Thymus (tissue), 11 donors: ENCODE data around the gene CDKL4. TPM values are rescaled to one million over a fixed set of nuclear protein-coding genes. Genes with fewer than 3 reads are reported as not detected.

ENCODE experiments used
- DNase-seq, 9 donors: peaks; one replicate each; pipeline ENCODE4 v3.0.0-alpha.2; 2013; ENCODE audit warnings: low spot score in 9 of 9, low read depth in 6 of 9, missing footprints in 1 of 9
- H3K27ac ChIP-seq, 2 donors: one replicate each; pipeline ENCODE4 v1.5.1; 2013; ENCODE audit warnings: control low read depth in 1 of 2, low read depth in 1 of 2, low read length in 1 of 2, mild to moderate bottlenecking in 1 of 2, moderate library complexity in 1 of 2
- H3K27me3 ChIP-seq, 2 donors: one replicate each; pipeline ENCODE4 v1.5.1; 2013; ENCODE audit warnings: low read length in 1 of 2; ENCODE audit not compliant: control insufficient read depth in 2 of 2, insufficient read depth in 1 of 2
- H3K36me3 ChIP-seq, 2 donors: one replicate each; pipeline ENCODE4 v1.5.1; 2013; ENCODE audit warnings: low read length in 1 of 2, mild to moderate bottlenecking in 1 of 2, moderate library complexity in 1 of 2; ENCODE audit not compliant: control insufficient read depth in 2 of 2, insufficient read depth in 2 of 2
- H3K4me1 ChIP-seq, 2 donors: one replicate each; pipeline ENCODE4 v1.5.1; 2013; ENCODE audit warnings: low read length in 2 of 2; ENCODE audit not compliant: control insufficient read depth in 2 of 2, insufficient read depth in 2 of 2
- H3K4me3 ChIP-seq, 2 donors: one replicate each; pipeline ENCODE4 v1.5.1; 2013; ENCODE audit warnings: low read length in 2 of 2, control low read depth in 1 of 2, mild to moderate bottlenecking in 1 of 2
- H3K9me3 ChIP-seq, 2 donors: one replicate each; pipeline ENCODE4 v1.5.1; 2013; ENCODE audit warnings: low read length in 1 of 2, mild to moderate bottlenecking in 1 of 2; ENCODE audit not compliant: control insufficient read depth in 2 of 2, insufficient read depth in 1 of 2
- WGBS: extraction: QIAGEN DNeasy Blood & Tissue Kit; methylation state at CpG from one replicate; pipeline ENCODE4 v1.1.7; 2013; 5-methylcytosine and 5-hydroxymethylcytosine counted together
- polyA plus RNA-seq: library from polyadenylated mRNA; stranded (reverse); fragments of 200-250 nt; gene quantifications from one replicate; pipeline ENCODE4 v1.2.3, GENCODE V29; 2013
- total RNA-seq: library from RNA; stranded (reverse); fragments of 120-200 nt; gene quantifications from one replicate; pipeline ENCODE4 v1.2.4, GENCODE V29; 2013
- donor health status: healthy.

Gene CDKL4
- total and polyA plus RNA-seq, 2 donors: 0.43 to 0.99 TPM

DNA sequence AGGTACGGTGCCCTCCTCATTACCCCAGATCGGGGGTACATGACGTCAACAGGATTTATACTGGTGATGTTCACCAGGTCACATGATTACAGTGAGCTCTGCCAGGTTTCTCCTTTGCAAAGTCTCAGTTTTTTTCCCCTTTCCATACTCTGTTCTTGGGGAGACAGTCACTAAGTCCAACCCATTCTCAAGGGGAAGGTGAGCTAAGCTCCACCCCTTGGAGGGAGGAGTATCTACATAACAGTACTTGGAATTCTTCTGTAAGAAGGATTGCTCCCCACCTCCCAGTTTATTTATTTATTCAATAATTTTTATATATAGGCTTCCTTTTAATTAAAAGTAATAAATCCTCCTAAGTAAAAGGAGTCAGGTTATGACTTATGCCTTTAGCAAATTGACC lies 88.8 kb downstream of the CDKL4 start:
- no peaks in the 10 kb centered on the region for H3K27me3 ChIP-seq
- H3K4me1 ChIP-seq: no peaks in the 10 kb centered on the region
- H3K36me3 ChIP-seq: no peaks in the 10 kb centered on the region
- peaks cover 0 to 3% of the 10 kb centered on the region in 2 donors for H3K9me3 ChIP-seq
- 97% methylated on average over 3 of the region's 3 CpGs for WGBS
- H3K4me3 ChIP-seq: no peak overlapping the region
- DNase-seq: no peak
- H3K27ac ChIP-seq: no peak overlapping the region

DNA sequence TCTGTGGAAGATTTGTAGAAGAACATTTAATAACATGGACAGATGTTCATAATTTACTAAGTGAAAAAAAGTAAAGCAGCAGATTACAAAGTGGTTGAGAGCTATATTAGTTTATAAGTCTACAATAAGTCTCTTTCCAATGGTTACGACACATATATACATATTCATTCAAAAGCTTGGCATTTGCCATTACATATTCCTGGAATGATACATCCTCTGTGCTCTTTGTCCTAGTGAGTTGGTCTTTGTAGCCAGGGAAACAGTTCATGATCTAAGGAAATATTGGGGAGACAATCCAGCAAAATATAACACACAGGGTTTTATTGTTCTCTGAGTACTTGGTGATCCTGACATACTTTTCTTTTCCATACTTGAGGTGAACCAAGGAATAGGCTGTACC lies 90.5 kb downstream of the CDKL4 start:
- Histone ChIP-seq H3K27me3 (no peaks in the 10 kb centered on the region), H3K36me3 (no peaks in the 10 kb centered on the region), H3K27ac (no peak overlapping the region), H3K4me3 (no peak overlapping the region), H3K4me1 (no peaks in the 10 kb centered on the region), H3K9me3 (peaks cover 0 to 3% of the 10 kb centered on the region in 2 donors)
- WGBS: 100% methylated on average over 1 of the region's 1 CpG
- no peak for DNase-seq

DNA sequence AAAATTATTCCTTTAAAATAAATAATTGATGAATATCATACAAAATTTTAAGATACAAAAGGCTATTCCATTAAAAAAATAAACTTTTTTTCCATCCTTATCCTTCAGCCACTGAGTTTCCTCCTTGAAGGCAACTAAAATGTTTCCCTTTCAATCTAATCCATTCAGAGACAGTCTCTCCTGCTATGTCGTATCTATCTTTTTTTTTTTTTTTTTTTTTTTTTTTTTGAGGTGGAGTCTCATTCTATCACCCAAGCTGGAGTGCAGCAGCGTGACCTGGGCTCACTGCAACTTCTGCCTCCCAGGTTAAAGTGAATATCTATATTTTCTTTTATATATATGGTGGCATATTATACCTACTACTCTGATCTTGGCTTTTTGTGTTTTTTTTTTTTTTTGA lies 91.3 kb downstream of the CDKL4 start:
- H3K27ac ChIP-seq: no peak overlapping the region
- DNase-seq: no peak
- no peaks in the 10 kb centered on the region for H3K36me3 ChIP-seq
- no peaks in the 10 kb centered on the region for H3K4me1 ChIP-seq
- H3K9me3 ChIP-seq: peaks cover 0 to 3% of the 10 kb centered on the region in 2 donors
- H3K27me3 ChIP-seq: no peaks in the 10 kb centered on the region
- no peak overlapping the region for H3K4me3 ChIP-seq
- 97% methylated on average over 2 of the region's 2 CpGs for WGBS

DNA sequence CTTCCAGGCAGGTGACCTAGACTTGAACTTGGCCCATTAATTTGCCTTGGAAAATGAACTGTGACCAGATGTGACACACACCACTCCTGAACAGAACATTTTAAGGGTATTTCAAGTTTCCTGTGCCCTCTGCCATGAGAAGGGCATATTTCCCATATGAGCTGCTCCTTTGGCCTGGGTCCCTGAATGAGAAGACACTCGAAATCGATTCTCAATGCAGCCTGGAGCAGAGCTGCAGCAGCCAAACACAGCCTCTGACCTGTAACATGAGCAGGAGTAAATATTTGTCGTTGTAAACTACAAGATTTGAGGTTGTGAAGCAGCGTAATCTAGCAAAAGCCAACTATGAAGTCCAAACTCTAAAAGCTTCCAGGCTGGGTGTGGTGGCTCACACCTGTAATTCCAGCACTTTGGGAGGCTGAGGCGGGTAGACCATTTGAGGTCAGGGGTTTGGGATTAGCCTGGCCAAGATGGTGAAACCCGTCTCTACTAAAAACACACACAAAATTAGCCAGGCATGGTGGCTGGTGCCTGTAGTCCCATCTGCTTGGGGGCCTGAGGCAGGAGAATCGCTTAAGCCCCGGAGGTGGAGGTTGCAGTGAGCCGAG lies 92.8 kb downstream of the CDKL4 start:
- no peak for DNase-seq
- Histone ChIP-seq H3K27ac (no peak overlapping the region), H3K4me1 (no peaks in the 10 kb centered on the region), H3K27me3 (no peaks in the 10 kb centered on the region), H3K36me3 (no peaks in the 10 kb centered on the region), H3K4me3 (no peak overlapping the region), H3K9me3 (peaks cover 0 to 3% of the 10 kb centered on the region in 2 donors)
- 92% methylated on average over 9 of the region's 9 CpGs for WGBS

DNA sequence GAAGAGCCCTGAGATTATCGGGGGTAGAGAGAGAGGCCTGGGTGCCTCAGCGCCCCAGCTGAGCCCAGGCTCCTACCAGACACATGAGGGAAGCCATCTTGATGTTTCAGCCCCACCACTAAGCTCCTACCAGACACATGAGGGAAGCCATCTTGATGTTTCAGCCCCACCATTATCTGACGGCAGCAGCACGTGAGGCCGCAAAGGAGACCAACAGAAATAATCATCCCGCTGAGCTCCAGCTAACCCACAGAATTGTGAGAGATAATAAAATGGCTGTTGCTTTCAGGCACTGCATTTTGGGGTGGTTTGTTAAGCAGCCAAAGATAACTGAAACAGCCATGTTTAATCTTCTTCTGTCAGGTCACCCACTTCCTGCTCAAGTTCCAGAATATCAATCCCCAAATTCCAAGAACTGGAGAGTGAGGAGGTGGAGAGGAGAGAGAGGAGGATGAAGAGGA lies 93.6 kb downstream of the CDKL4 start:
- no peak overlapping the region for H3K27ac ChIP-seq
- H3K9me3 ChIP-seq: peaks cover 0 to 3% of the 10 kb centered on the region in 2 donors
- no peaks in the 10 kb centered on the region for H3K27me3 ChIP-seq
- no peak for DNase-seq
- no peak overlapping the region for H3K4me3 ChIP-seq
- H3K36me3 ChIP-seq: no peaks in the 10 kb centered on the region
- 97% methylated on average over 6 of the region's 6 CpGs for WGBS
- no peaks in the 10 kb centered on the region for H3K4me1 ChIP-seq

DNA sequence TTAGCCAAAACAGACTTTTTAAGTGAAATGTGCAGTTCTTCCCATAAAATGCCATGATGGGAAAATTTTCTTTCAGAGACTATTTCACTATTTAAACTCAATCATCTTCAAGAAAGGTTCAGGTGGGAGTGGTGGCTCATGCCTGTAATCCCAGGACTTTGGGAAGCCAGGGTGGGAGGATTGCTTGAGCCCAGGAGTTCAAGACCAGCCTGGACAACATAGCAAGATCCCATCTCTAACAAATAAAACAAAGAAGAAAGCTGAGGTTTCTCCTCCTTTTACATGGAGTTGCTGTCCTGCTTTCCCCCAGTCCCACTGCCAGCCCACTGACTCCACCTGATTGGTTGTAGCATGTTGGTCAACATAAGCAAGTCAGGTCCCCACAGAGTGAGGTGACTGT lies 97.1 kb downstream of the CDKL4 start:
- Histone ChIP-seq H3K27ac (no peak overlapping the region), H3K9me3 (peaks cover 0 to 3% of the 10 kb centered on the region in 2 donors), H3K36me3 (no peaks in the 10 kb centered on the region), H3K4me1 (no peaks in the 10 kb centered on the region), H3K4me3 (no peak overlapping the region), H3K27me3 (no peaks in the 10 kb centered on the region)
- DNase-seq: no peak

DNA sequence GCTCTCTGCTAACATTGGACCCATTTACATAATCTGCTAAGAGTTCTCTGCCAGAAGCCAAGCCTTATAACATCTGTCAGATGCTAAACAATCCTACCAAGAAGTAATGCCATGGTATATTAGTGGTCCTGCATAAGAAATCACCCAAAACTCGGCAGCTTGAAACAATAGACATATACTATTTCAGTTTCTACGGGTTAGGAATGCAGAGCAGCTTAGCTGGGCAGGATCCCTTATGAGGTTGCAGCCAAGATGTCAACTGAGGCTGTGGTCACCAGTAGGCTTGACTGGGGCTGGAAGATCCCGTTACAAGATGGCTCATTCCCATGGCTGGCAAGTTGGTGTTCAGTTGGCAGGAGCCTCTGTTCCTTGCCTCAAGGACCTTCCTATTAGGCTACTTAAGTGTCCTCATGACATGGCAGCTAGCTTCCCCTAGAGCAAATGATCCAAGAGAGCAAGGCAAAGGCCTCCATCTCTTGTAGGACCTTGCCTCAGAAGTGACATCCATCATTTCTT lies 97.8 kb downstream of the CDKL4 start:
- Histone ChIP-seq H3K27ac (no peak overlapping the region), H3K36me3 (no peaks in the 10 kb centered on the region), H3K9me3 (peaks cover 0 to 3% of the 10 kb centered on the region in 2 donors), H3K4me1 (no peaks in the 10 kb centered on the region), H3K4me3 (no peak overlapping the region), H3K27me3 (no peaks in the 10 kb centered on the region)
- 95% methylated on average over 3 of the region's 3 CpGs for WGBS
- DNase-seq: no peak

DNA sequence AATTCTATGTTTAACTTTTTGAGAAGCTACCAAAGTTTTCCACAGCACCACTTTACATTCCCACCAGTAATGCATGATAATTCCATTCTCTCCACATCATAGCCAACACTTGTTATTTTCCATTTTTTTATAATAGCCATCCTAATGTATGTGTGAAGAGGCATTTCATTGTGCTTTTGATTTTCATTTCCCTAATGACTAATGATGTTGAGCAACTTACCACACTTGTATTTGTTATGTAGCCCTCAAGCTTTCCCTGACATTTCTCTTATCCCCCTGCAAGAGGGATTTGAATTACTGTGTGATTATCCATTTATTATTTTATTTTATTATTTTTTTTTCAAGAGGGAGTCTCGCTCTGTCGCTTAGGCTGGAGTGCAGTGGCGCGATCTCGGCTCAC lies 99.4 kb downstream of the CDKL4 start:
- Histone ChIP-seq H3K4me1 (no peaks in the 10 kb centered on the region), H3K27ac (no peak overlapping the region), H3K36me3 (no peaks in the 10 kb centered on the region), H3K9me3 (no peaks in the 10 kb centered on the region), H3K4me3 (no peak overlapping the region), H3K27me3 (no peaks in the 10 kb centered on the region)
- no peak for DNase-seq
- 98% methylated on average over 5 of the region's 5 CpGs for WGBS

DNA sequence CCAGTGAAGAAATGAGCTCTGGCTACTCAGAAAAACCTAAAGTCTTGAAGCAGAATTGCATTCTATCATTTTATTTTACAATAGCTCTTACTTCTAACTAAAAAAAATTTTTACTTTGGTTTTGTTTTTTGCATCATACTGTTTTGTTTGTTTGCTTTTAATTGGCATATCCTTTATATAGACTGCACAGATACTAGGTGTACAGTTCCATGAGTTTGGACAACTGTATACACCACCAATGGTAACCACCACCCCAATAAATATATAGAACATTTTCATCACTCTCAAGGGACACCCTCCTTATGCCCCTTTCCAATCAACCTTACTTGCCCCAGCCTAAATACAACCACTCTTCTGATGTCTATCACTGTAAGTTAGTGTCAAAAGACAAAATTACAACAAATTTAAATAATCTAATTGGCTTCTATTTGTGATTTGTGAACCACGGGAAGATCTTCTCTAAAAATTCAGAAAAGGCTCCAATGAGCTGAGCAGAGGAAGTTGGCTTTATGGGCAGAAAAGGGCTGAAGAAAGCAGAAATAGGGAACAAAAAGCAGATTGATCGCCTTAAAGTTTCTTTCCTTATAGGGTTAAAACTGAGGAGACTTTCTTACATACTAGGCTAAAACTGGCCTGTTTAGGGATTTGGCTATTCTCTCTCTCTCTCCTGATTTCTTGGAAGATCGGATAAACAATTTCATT lies 100.7 kb downstream of the CDKL4 start:
- Histone ChIP-seq H3K27ac (no peak overlapping the region), H3K36me3 (no peaks in the 10 kb centered on the region), H3K9me3 (no peaks in the 10 kb centered on the region), H3K4me1 (no peaks in the 10 kb centered on the region), H3K4me3 (no peak overlapping the region), H3K27me3 (no peaks in the 10 kb centered on the region)
- no peak for DNase-seq
- 74% methylated on average over 3 of the region's 3 CpGs for WGBS
